OCI-LY3 (cell line): ENCODE measurements around the gene ARHGAP10.

ENCODE experiments used
- H2AFZ ChIP-seq: fragments of 200-600, 300-600 bp; shearing (Covaris generic); 2 replicates; pipeline ENCODE4 v1.6.0; 2014; ENCODE audit warnings: antibody characterized with exemption, low read depth, low read length
- H3K27ac ChIP-seq: fragments of 200-600, 300-600 bp; sonication (generic); 2 replicates; pipeline ENCODE4 v1.5.1; 2014; ENCODE audit warnings: mild to moderate bottlenecking, low read length, moderate library complexity, mixed read lengths
- H3K27me3 ChIP-seq: fragments of 200-600, 300-600 bp; sonication (generic); 2 replicates; pipeline ENCODE4 v1.6.1; 2014; ENCODE audit warnings: low read depth, low read length, mixed read lengths
- H3K36me3 ChIP-seq: fragments of 200-600, 300-600 bp; sonication (generic); replicated peaks from 2 replicates; pipeline ENCODE3; 2014; ENCODE audit warnings: low read depth, low read length, mixed read lengths
- H3K4me1 ChIP-seq: fragments of 300-600, 200-600 bp; sonication (generic); 2 replicates; pipeline ENCODE4 v1.6.1; 2014; ENCODE audit warnings: low read length, mixed read lengths
- H3K4me2 ChIP-seq: fragments of 200-600, 300-600 bp; sonication (generic); 2 replicates; pipeline ENCODE4 v1.6.1; 2014; ENCODE audit warnings: low read length, mixed read lengths
- H3K4me3 ChIP-seq: fragments of 300-600, 200-600 bp; sonication (generic); 2 replicates; pipeline ENCODE4 v1.5.1; 2014; ENCODE audit warnings: antibody characterized with exemption, mild to moderate bottlenecking, low read length, moderate library complexity
- H3K79me2 ChIP-seq: fragments of 300-600, 200-600 bp; shearing (Covaris generic); 2 replicates; pipeline ENCODE4 v1.6.1; 2014; ENCODE audit warnings: mild to moderate bottlenecking, low read length, mixed read lengths
- H3K9ac ChIP-seq: fragments of 300-600, 200-600 bp; shearing (Covaris generic); 2 replicates; pipeline ENCODE4 v1.6.0; 2014; ENCODE audit warnings: mild to moderate bottlenecking, low read length, moderate library complexity
- H3K9me3 ChIP-seq: fragments of 200-600, 300-600 bp; shearing (Covaris generic); 2 replicates; pipeline ENCODE4 v1.6.1; 2014; ENCODE audit warnings: low read length, mixed read lengths; ENCODE audit not compliant: insufficient read depth
- H4K20me1 ChIP-seq: fragments of 200-600, 300-600 bp; sonication (generic); 2 replicates; pipeline ENCODE4 v1.6.1; 2016; ENCODE audit warnings: low read length, mixed read lengths; ENCODE audit not compliant: insufficient read depth
- CTCF ChIP-seq: fragments of 200-600, 300-600 bp; sonication (generic); IDR thresholded peaks from 2 replicates; pipeline ENCODE4 v1.5.1; 2014; ENCODE audit warnings: antibody characterized with exemption, low read length, low read depth
- EZH2phosphoT487 ChIP-seq: fragments of 200-600 bp; shearing (Covaris generic); IDR thresholded peaks from 2 replicates; pipeline ENCODE4 v1.6.1; 2018; ENCODE audit warnings: antibody characterized with exemption, mixed run types, low read depth

ARHGAP10 gene

GRCh38 chr4:148114436-148114835 is 382.5 kb downstream of the ARHGAP10 start:
- Histone ChIP-seq H3K4me2 (no peak overlapping the region), H4K20me1 (no peaks in the 10 kb centered on the region), H3K9me3 (no peaks in the 10 kb centered on the region), H3K9ac (no peak overlapping the region), H3K4me1 (peaks cover 28% of the 10 kb centered on the region), H3K36me3 (no peaks in the 10 kb centered on the region), H3K79me2 (no peaks in the 10 kb centered on the region), H3K4me3 (no peak overlapping the region), H3K27me3 (no peaks in the 10 kb centered on the region), H3K27ac (no peak overlapping the region), H2AFZ (no peak overlapping the region)
- TF ChIP-seq EZH2phosphoT487 = no peak
- TF ChIP-seq CTCF = no peak

GRCh38 chr4:148116264-148116663 is 384.4 kb downstream of the ARHGAP10 start:
- Histone ChIP-seq H3K4me1 (peaks cover 34% of the 10 kb centered on the region), H4K20me1 (no peaks in the 10 kb centered on the region), H2AFZ (no peak overlapping the region), H3K4me3 (no peak overlapping the region), H3K4me2 (peak overlapping the region; percentile 5; the same call in 1 of the 2 replicates), H3K79me2 (no peaks in the 10 kb centered on the region), H3K9me3 (no peaks in the 10 kb centered on the region), H3K9ac (no peak overlapping the region), H3K36me3 (no peaks in the 10 kb centered on the region), H3K27me3 (no peaks in the 10 kb centered on the region), H3K27ac (no peak overlapping the region)
- no peak for TF ChIP-seq CTCF
- no peak for TF ChIP-seq EZH2phosphoT487

- peaks cover 41% of the 10 kb centered on the region for H3K4me1 ChIP-seq
- no peak overlapping the region for H3K9ac ChIP-seq
- TF ChIP-seq CTCF (no peak), EZH2phosphoT487 (no peak)
- no peak overlapping the region for H3K4me2 ChIP-seq
- H3K27ac ChIP-seq = no peak overlapping the region
- no peaks in the 10 kb centered on the region for H3K79me2 ChIP-seq
- no peaks in the 10 kb centered on the region for H3K27me3 ChIP-seq
- no peak overlapping the region for H3K4me3 ChIP-seq
- no peaks in the 10 kb centered on the region for H4K20me1 ChIP-seq
- no peak overlapping the region for H2AFZ ChIP-seq
- no peaks in the 10 kb centered on the region for H3K36me3 ChIP-seq
- H3K9me3 ChIP-seq = 0 out of 2 replicates have a peak, but pooled peaks cover 2% of the 10 kb centered on the region
These were observed 385.1 kb downstream of the ARHGAP10 start for GRCh38 chr4:148116969-148117368.

GRCh38 chr4:148118179-148118578 is 386.3 kb downstream of the ARHGAP10 start:
- H3K27me3 ChIP-seq = no peaks in the 10 kb centered on the region
- no peak overlapping the region for H2AFZ ChIP-seq
- no peak for TF ChIP-seq EZH2phosphoT487
- TF ChIP-seq CTCF = no peak
- peak overlapping the region; percentile 6; the same call in 1 of the 2 replicates for H3K9ac ChIP-seq
- H3K27ac ChIP-seq = peak overlapping the region; percentile 13; the same call in 1 of the 2 replicates
- peak overlapping the region; percentile 55 for H3K4me2 ChIP-seq
- no peaks in the 10 kb centered on the region for H3K36me3 ChIP-seq
- H3K9me3 ChIP-seq = 0 out of 2 replicates have a peak, but pooled peaks cover 2% of the 10 kb centered on the region
- peaks cover 43% of the 10 kb centered on the region for H3K4me1 ChIP-seq
- H3K79me2 ChIP-seq = no peaks in the 10 kb centered on the region
- H4K20me1 ChIP-seq = no peaks in the 10 kb centered on the region
- peak overlapping the region; percentile 6; the same call in 1 of the 2 replicates for H3K4me3 ChIP-seq
